H1 (cell line): ENCODE results near the gene DOK3.

Experiments used
- BRCA1 ChIP-seq: IDR thresholded peaks from 2 replicates; pipeline ENCODE4 v1.6.1; 2012; ENCODE audit warnings: low read depth, low read length, improper control_type of control experiment
- CTCF ChIP-seq, 3 experiments: IDR thresholded peaks; 1 replicate in 2 of 3; 2 replicates in 1 of 3; pipeline versions ENCODE4 v1.5.1 to v1.6.1; 2011; ENCODE audit warnings: low read length in 3 of 3, mild to moderate bottlenecking in 3 of 3, inconsistent platforms in 2 of 3, low read depth in 1 of 3, moderate library complexity in 1 of 3; ENCODE audit not compliant: insufficient read depth in 1 of 3; ENCODE audit errors: control extremely low read depth in 1 of 3
- EP300 ChIP-seq, 2 experiments: IDR thresholded peaks; 1 replicate in 1 of 2; 2 replicates in 1 of 2; pipeline ENCODE4 v1.6.1; 2011 to 2012; ENCODE audit warnings: low read depth in 2 of 2, low read length in 2 of 2, mild to moderate bottlenecking in 2 of 2, borderline replicate concordance in 1 of 2, inconsistent platforms in 1 of 2, moderate library complexity in 1 of 2
- EZH2 ChIP-seq: fragments of 200-600 bp; sonication (generic); IDR thresholded peaks from 2 replicates; pipeline ENCODE4 v1.7.1; 2012; ENCODE audit warnings: low read depth, mild to moderate bottlenecking, moderate library complexity, low read length, inconsistent platforms; ENCODE audit not compliant: severe bottlenecking
- MAX ChIP-seq: IDR thresholded peaks from 2 replicates; pipeline ENCODE4 v1.6.1; 2012; ENCODE audit warnings: inconsistent platforms
- POLR2A ChIP-seq, 2 experiments: IDR thresholded peaks; 1 replicate in 1 of 2; 2 replicates in 1 of 2; pipeline ENCODE4 v1.6.1; 2011; ENCODE audit warnings: low read depth in 2 of 2, low read length in 2 of 2, mild to moderate bottlenecking in 2 of 2; ENCODE audit errors: control extremely low read depth in 1 of 2
- POLR2AphosphoS5 ChIP-seq: IDR thresholded peaks from 2 replicates; pipeline ENCODE4 v1.6.1; 2011; ENCODE audit warnings: low read depth, low read length
- RBBP5 ChIP-seq: IDR thresholded peaks from 2 replicates; pipeline ENCODE4 v1.7.1; 2012; ENCODE audit warnings: low read depth, mild to moderate bottlenecking, inconsistent platforms, low read length, moderate library complexity, borderline replicate concordance
- YY1 ChIP-seq: IDR thresholded peaks from 2 replicates; pipeline ENCODE4 v1.6.1; 2011; ENCODE audit warnings: low read depth, mild to moderate bottlenecking, low read length

GRCh38 chr5:177486256-177486655, 23.4 kb downstream of the DOK3 start:
- TF ChIP-seq EZH2 = no peak
- no peak for TF ChIP-seq BRCA1
- TF ChIP-seq CTCF (IDR thresholded peaks at IDR 0.05; ENCODE audit: control extremely low read depth in 1 of 3, insufficient read depth in 1 of 3, low read depth in 1 of 3, low read length in 3 of 3) = no peak
- TF ChIP-seq MAX = no peak
- peak in 1 of 2 experiments; percentile 52; a peak in 1 of 3 replicates for TF ChIP-seq POLR2A (IDR thresholded peaks at IDR 0.05; ENCODE audit: control extremely low read depth in 1 of 2, low read depth in 2 of 2, low read length in 2 of 2)
- TF ChIP-seq RBBP5 = no peak
- TF ChIP-seq YY1 = no peak
- TF ChIP-seq EP300 (IDR thresholded peaks at IDR 0.05; ENCODE audit: borderline replicate concordance in 1 of 2, low read depth in 2 of 2, low read length in 2 of 2) = no peak
- TF ChIP-seq POLR2AphosphoS5 = peak; percentile 48
